Uterus (tissue), 4 donors: ENCODE measurements around the gene VSTM4. TPM values are rescaled to one million over a fixed set of nuclear protein-coding genes. Genes with fewer than 3 reads are reported as not detected.
A peak's percentile ranks its signal among the peaks of the same experiment; 100 is the strongest.

Experiments used
- DNase-seq, 2 donors: peaks; one replicate each; pipeline ENCODE4 v3.0.0-alpha.2; 2019 to 2020
- H3K27ac ChIP-seq, 2 donors: fragments of 200-600 bp; sonication (generic); 1 replicate in 1 of 2; 2 replicates in 1 of 2; pipeline ENCODE4 v1.5.1; 2016 to 2018
- H3K27me3 ChIP-seq, 2 donors: fragments of 200-600 bp; sonication (generic); one replicate each; pipeline ENCODE4 v1.5.1; 2018 to 2019; ENCODE audit warnings: control low read depth in 1 of 2
- H3K36me3 ChIP-seq, 2 donors: fragments of 200-600 bp; sonication (generic); one replicate each; pipeline ENCODE4 v1.5.1; 2019; ENCODE audit warnings: control low read depth in 1 of 2
- H3K4me1 ChIP-seq, 2 donors: fragments of 200-600 bp; sonication (generic); one replicate each; pipeline ENCODE4 v1.5.1; 2018 to 2019; ENCODE audit warnings: control low read depth in 1 of 2
- H3K4me3 ChIP-seq, 2 donors: fragments of 200-600 bp; sonication (generic); 1 replicate in 1 of 2; 2 replicates in 1 of 2; pipeline ENCODE4 v1.5.1; 2018 to 2019; ENCODE audit warnings: mild to moderate bottlenecking in 1 of 2
- H3K9me3 ChIP-seq, 2 donors: fragments of 200-600 bp; sonication (generic); one replicate each; pipeline ENCODE4 v1.5.1; 2019; ENCODE audit warnings: control low read depth in 1 of 2
- CTCF ChIP-seq, 4 experiments: fragments of 200-600 bp in 2 of 4; fragments of 450-650 bp in 2 of 4; sonication (generic) in 2 of 4; IDR thresholded peaks; one replicate each; pipeline ENCODE4 v1.5.1; 2016 to 2019; ENCODE audit warnings: antibody characterized with exemption in 4 of 4, mild to moderate bottlenecking in 2 of 4, moderate library complexity in 1 of 4
- POLR2A ChIP-seq, 2 donors: fragments of 450-650 bp; IDR thresholded peaks; one replicate each; pipeline ENCODE4 v1.6.1; 2016; ENCODE audit warnings: antibody characterized with exemption in 2 of 2, mild to moderate bottlenecking in 1 of 2, moderate library complexity in 1 of 2
- intact Hi-C: fragments of 100-400 bp; cut with DNase I; formaldehyde crosslinking; loops from one replicate; pipeline ENCODE4 v1.15.1; 2023; ENCODE audit warnings: low total_unique reads
- total RNA-seq, 4 donors: library from RNA; depleted of rRNA in 3 of 4; stranded (reverse); fragments of >200 nt in 3 of 4; gene quantifications; one replicate each; pipeline versions ENCODE4 v1.1.0 to v1.2.4, GENCODE V29; 2014 to 2023
- donor health status: DM: yes; HTN: yes; CAD: no.

VSTM4 gene
- total RNA-seq, 4 donors from 2014 or later, result 10.3 to 46.6 (median 19.3) TPM

GRCh38 chr10:49107887-49108267, 7.4 kb downstream of the VSTM4 start:
- no peak for DNase-seq

GRCh38 chr10:49107111-49107886, 8.0 kb downstream of the VSTM4 start:
- peaks cover 0 to 19% of the 10 kb centered on the region in 2 donors for H3K4me1 ChIP-seq
- H3K4me3 ChIP-seq, result no peak overlapping the region
- no peak for DNase-seq
- no peaks in the 10 kb centered on the region for H3K9me3 ChIP-seq
- H3K27me3 ChIP-seq, result no peaks in the 10 kb centered on the region
- no peaks in the 10 kb centered on the region for H3K36me3 ChIP-seq
- intact Hi-C loops, result no loop called here
- TF ChIP-seq POLR2A (IDR thresholded peaks at IDR 0.05) (no peak), CTCF (IDR thresholded peaks at IDR 0.05) (no peak)
- H3K27ac ChIP-seq, result no peak overlapping the region

More at GRCh38 chr10:49107887-49108267, 7.4 kb downstream of the VSTM4 start:
- no peaks in the 10 kb centered on the region for H3K36me3 ChIP-seq
- H3K27ac ChIP-seq, result no peak overlapping the region
- H3K9me3 ChIP-seq, result no peaks in the 10 kb centered on the region
- no peak overlapping the region for H3K4me3 ChIP-seq
- peaks cover 0 to 19% of the 10 kb centered on the region in 2 donors for H3K4me1 ChIP-seq
- no peaks in the 10 kb centered on the region for H3K27me3 ChIP-seq
- TF ChIP-seq POLR2A (IDR thresholded peaks at IDR 0.05) (no peak), CTCF (IDR thresholded peaks at IDR 0.05) (no peak)
- intact Hi-C loops, result no loop called here

- peak; percentile 29 to 51 for DNase-seq
- Histone ChIP-seq H3K9me3 (no peaks in the 10 kb centered on the region), H3K4me3 (no peak overlapping the region), H3K27me3 (no peaks in the 10 kb centered on the region), H3K27ac (peak overlapping the region; percentile 16 to 41), H3K36me3 (no peaks in the 10 kb centered on the region), H3K4me1 (peaks cover 0 to 19% of the 10 kb centered on the region in 2 donors)
- intact Hi-C loops, result no loop called here
- no peak for TF ChIP-seq POLR2A (IDR thresholded peaks at IDR 0.05)
- no peak for TF ChIP-seq CTCF (IDR thresholded peaks at IDR 0.05)
These were observed 8.9 kb downstream of the VSTM4 start for GRCh38 chr10:49106451-49106850.

- Histone ChIP-seq H3K4me3 (no peak overlapping the region), H3K27me3 (no peaks in the 10 kb centered on the region), H3K4me1 (peaks cover 0 to 19% of the 10 kb centered on the region in 2 donors), H3K36me3 (no peaks in the 10 kb centered on the region), H3K9me3 (no peaks in the 10 kb centered on the region), H3K27ac (no peak overlapping the region)
- no peak for DNase-seq
- no peak for TF ChIP-seq CTCF (IDR thresholded peaks at IDR 0.05)
- TF ChIP-seq POLR2A (IDR thresholded peaks at IDR 0.05), result no peak
- intact Hi-C loops, result no loop called here
These were observed 10.2 kb downstream of the VSTM4 start for GRCh38 chr10:49105076-49105475.

GRCh38 chr10:49104323-49104722, 11.0 kb downstream of the VSTM4 start:
- H3K27ac ChIP-seq, result no peak overlapping the region
- no peaks in the 10 kb centered on the region for H3K27me3 ChIP-seq
- H3K9me3 ChIP-seq, result no peaks in the 10 kb centered on the region
- H3K4me1 ChIP-seq, result peaks cover 0 to 13% of the 10 kb centered on the region in 2 donors
- no peaks in the 10 kb centered on the region for H3K36me3 ChIP-seq
- DNase-seq, result no peak
- no peak overlapping the region for H3K4me3 ChIP-seq
- no peak for TF ChIP-seq CTCF (IDR thresholded peaks at IDR 0.05)
- TF ChIP-seq POLR2A (IDR thresholded peaks at IDR 0.05), result no peak
- intact Hi-C loops, result no loop called here
